ENCODE data around the gene CTTNBP2NL.
"Not testable (repeated sequence)": the region's sequence is repeated elsewhere in the genome, so short reads cannot be mapped to it uniquely, and the experiment has no call there.

The CTTNBP2NL gene

GRCh38 chr1:112448904-112449629 lies 53.1 kb downstream of the CTTNBP2NL start:
- no peak overlapping the region for H3K4me3 ChIP-seq (ENCODE audit: low read depth, low read length)
- no peak for TF ChIP-seq CTCF (IDR thresholded peaks at IDR 0.05; ENCODE audit: low read depth, low read length)

GRCh38 chr1:112449630-112449983 lies 53.6 kb downstream of the CTTNBP2NL start:
- no peak for TF ChIP-seq CTCF (IDR thresholded peaks at IDR 0.05; ENCODE audit: low read depth, low read length)

GRCh38 chr1:112450773-112451172 lies 54.8 kb downstream of the CTTNBP2NL start:
- TF ChIP-seq CTCF (IDR thresholded peaks at IDR 0.05; ENCODE audit: low read depth, low read length) = no peak
- H3K4me3 ChIP-seq (ENCODE audit: low read depth, low read length) = no peak overlapping the region

More at GRCh38 chr1:112449630-112449983, 53.6 kb downstream of the CTTNBP2NL start:
- no peak overlapping the region for H3K4me3 ChIP-seq (ENCODE audit: low read depth, low read length)

GRCh38 chr1:112451301-112451700 lies 55.3 kb downstream of the CTTNBP2NL start:
- H3K4me3 ChIP-seq (ENCODE audit: low read depth, low read length) = not testable (repeated sequence)

GRCh38 chr1:112453876-112454275 lies 57.9 kb downstream of the CTTNBP2NL start:
- H3K4me3 ChIP-seq (ENCODE audit: low read depth, low read length) = no peak overlapping the region

GRCh38 chr1:112454316-112454715 lies 58.3 kb downstream of the CTTNBP2NL start:
- TF ChIP-seq CTCF (IDR thresholded peaks at IDR 0.05; ENCODE audit: low read depth, low read length) = no peak
- no peak overlapping the region for H3K4me3 ChIP-seq (ENCODE audit: low read depth, low read length)

More at GRCh38 chr1:112453876-112454275, 57.9 kb downstream of the CTTNBP2NL start:
- no peak for TF ChIP-seq CTCF (IDR thresholded peaks at IDR 0.05; ENCODE audit: low read depth, low read length)

- no peak overlapping the region for H3K4me3 ChIP-seq (ENCODE audit: low read depth, low read length)
- TF ChIP-seq CTCF (IDR thresholded peaks at IDR 0.05; ENCODE audit: low read depth, low read length) = no peak
Measured at GRCh38 chr1:112457241-112457640, 61.2 kb downstream of the CTTNBP2NL start.

- TF ChIP-seq CTCF (IDR thresholded peaks at IDR 0.05; ENCODE audit: low read depth, low read length) = no peak
- H3K4me3 ChIP-seq (ENCODE audit: low read depth, low read length) = no peak overlapping the region
Measured at GRCh38 chr1:112457955-112458354, 61.9 kb downstream of the CTTNBP2NL start.
